ENCODE data around the gene RBM47.
"Not testable (repeated sequence)": the region's sequence is repeated elsewhere in the genome, so short reads cannot be mapped to it uniquely, and the experiment has no call there.

GRCh38 chr4:40446261-40446750 is 183.4 kb downstream of the RBM47 start:
- TF ChIP-seq CTCF (conservative IDR thresholded peaks at IDR 0.05; ENCODE audit: low read length); EZH2phosphoT487 (IDR thresholded peaks at IDR 0.05; ENCODE audit: borderline replicate concordance): not testable (repeated sequence)

All from Loucy (cell line).